GM18519 (cell line): ENCODE data around the gene ATG3.

Source experiments
- ATAC-seq: cut with Tn5 transposase; IDR thresholded peaks from one replicate; pipeline ENCODE4 v1.9.1; 2021; ENCODE audit warnings: mild to moderate bottlenecking, moderate library complexity; ENCODE audit not compliant: unreplicated experiment, low FRiP score

ATG3 gene

DNA sequence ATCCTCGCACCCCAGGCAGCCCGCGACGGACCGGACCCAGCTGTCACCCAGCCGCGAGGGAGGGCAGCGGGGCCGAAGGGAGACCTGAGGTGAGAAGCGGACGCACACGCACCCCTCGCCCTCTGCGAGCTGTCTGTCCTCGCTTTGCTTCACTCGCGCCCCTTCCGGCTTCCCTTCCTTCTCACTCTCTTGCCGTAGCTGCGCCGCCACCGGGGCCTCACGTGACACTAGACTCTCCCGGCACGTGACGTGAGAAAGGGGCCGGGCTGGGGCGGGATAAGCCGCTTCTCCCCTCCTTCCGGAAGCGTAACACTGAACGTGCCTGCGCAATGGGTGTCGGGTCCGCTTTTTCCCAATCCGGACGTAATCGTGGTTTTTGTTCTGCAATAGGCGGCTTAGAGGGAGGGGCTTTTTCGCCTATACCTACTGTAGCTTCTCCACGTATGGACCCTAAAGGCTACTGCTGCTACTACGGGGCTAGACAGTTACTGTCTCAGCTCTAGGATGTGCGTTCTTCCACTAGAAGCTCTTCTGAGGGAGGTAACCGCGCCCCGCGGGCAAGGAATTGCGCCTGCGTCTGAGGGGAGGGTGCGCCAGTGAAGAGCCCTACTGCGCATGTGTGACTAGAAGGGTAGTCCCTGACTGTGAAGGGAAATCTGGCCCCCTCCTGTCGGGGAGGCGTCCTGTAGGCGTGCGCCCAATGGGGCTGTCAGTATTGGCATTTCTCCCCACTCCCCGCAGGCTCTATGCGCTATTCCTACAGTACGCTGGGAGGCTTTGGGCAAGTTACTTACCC lies at the start of gene ATG3, which contains the start of gene SLC35A5:
ATG3 (minus strand) TSS at position 229 of the 796 bp plus-strand sequence. CDS start 434 bp downstream, outside the sequence.
SLC35A5 (plus strand) TSS at position 312 of the 796 bp plus-strand sequence. CDS start 1,359 bp downstream, outside the sequence.
- ATAC-seq = peak; percentile 69

GRCh38 chr3:112610121-112610520 lies 48.4 kb upstream of the ATG3 start:
- no peak for ATAC-seq

- ATAC-seq = no peak
These were observed 46.1 kb upstream of the ATG3 start for GRCh38 chr3:112607863-112608262.

DNA sequence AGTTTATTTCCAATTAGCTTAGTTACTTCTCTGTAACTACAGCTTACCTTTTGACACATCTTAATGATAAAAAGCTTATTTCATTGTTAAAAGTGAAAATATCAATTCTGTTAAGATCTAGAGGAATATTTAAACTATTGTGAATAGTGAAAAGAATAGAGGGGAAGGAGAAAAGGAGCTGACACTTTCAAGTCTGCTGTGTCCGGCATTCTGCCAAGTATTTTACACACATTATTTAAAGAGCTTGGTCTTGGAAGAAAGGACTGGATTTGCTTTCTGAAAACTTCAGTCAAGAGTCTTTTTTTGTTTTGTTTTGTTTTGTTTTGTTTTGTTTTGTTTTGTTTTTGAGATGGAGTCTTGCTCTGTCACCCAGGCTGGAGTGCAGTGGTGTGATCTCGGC lies 44.3 kb upstream of the ATG3 start:
- ATAC-seq = no peak

- no peak for ATAC-seq
These were observed 43.5 kb upstream of the ATG3 start for GRCh38 chr3:112605285-112605684.

DNA sequence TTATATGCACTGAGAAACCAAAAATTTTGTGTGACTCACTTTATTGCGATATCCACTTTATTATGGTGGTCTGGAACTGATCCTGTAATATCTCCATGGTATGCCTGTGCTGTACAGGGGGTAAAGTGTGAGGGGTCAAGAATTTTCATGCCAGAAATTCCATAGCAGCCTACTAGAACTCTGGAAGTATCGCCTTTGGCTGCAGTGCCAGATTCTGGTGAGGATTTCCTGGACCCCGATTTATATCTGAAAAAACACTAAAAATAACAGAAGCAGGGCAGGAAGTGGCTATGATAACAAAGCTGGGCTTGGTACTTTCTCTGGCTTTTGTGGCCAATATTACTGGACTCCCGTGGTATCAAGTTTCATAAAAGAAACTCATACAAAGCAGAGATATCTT lies 42.8 kb upstream of the ATG3 start:
- ATAC-seq = no peak

- ATAC-seq = peak; percentile 68
These were observed 40.6 kb upstream of the ATG3 start for GRCh38 chr3:112602217-112602838.

- ATAC-seq = no peak
These were observed 37.0 kb upstream of the ATG3 start for GRCh38 chr3:112598731-112599130.

DNA sequence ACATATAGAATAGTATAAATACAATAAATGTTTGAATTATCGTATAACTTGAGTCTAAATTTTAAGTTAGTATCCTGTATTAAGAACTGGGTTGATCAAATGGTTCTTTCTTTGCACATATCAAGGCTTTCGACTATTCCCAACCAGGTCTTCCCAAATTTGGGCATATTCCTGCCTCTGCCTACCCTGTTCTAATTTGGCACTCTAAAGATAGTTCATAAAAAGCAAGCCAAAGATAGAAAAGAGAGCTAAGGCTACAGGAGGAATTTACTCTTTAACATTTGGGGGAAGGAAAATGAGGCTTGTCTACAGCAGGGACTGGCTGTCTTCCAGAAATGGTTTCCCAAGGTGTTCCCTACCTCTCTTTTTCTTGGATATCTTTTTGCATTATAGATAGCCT lies 36.2 kb upstream of the ATG3 start:
- ATAC-seq = no peak

DNA sequence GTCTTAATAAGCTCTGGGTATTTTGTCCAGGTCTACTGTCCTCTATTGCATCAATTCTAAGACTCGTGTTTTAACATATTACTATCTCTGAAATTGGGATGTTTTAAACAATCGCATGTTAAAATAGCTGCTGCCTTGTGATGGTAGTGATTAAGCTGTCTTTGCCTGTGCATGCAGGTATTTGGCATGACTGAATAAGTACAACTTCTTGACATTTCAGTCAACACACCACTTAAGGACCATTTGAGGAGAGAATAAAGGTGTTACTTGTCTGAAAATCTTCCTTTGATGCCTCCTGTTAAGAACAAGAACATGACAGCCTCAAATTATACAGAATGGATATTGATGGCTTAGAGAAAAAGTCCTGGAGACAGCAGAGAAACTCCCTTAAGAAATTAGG lies 33.1 kb upstream of the ATG3 start:
- no peak for ATAC-seq

DNA sequence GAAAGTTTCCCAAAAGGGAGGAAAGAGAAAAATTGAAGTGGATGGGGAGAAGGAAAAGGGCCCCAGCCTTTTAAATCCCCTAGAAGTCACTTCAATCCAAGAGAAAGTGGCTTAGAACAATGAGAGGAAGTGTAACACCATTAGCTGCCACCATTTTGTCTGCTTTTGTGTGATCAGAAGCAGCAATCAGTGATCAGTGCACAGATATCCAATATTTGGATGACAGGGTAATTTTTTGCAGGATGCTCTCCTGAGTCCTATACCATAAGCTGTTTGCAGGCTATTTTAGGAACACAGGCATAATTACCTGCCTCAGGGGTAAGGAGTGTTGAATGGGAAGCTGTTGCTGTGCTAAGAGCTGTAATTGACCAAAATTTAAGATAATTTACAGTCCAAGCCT lies 31.5 kb upstream of the ATG3 start:
- no peak for ATAC-seq

DNA sequence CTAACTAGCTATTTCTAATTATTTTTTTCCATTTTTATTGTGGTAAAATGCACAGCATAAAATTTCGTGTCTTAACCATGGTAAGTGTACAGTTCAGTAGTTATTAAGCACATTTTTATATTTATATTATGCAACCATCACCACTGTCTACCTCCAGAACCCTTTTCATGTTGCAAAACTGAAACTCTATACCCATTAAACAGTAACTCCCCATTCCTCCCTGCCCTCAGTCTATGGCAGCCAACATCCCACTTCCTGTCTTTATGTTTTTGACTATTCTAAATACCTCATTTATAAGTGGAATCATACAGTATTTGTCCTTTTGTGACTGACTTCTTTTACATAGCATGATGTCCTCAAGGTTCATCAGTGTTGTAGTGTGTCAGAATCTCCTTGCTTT lies 25.6 kb upstream of the ATG3 start:
- ATAC-seq = no peak

GRCh38 chr3:112585782-112586181 lies 24.0 kb upstream of the ATG3 start:
- no peak for ATAC-seq

DNA sequence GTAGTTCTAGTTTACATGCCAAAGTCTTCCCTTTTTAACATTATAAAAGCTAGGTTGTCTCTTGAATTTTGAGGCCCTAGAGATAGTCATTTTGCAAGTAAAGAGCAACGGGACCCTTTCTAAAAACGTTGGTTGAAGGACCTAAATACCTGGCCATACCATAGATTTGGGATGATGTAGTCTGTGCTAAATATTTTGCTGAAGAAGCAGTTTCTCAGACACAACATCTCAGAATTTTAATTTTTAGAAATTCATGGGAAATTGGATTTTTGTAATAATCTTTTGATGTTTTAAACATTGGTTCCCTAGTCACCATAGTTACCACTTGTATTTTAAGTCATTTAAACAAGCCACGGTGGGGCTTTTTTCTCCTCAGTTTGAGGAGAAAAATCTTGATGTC lies 21.3 kb upstream of the ATG3 start:
- no peak for ATAC-seq

DNA sequence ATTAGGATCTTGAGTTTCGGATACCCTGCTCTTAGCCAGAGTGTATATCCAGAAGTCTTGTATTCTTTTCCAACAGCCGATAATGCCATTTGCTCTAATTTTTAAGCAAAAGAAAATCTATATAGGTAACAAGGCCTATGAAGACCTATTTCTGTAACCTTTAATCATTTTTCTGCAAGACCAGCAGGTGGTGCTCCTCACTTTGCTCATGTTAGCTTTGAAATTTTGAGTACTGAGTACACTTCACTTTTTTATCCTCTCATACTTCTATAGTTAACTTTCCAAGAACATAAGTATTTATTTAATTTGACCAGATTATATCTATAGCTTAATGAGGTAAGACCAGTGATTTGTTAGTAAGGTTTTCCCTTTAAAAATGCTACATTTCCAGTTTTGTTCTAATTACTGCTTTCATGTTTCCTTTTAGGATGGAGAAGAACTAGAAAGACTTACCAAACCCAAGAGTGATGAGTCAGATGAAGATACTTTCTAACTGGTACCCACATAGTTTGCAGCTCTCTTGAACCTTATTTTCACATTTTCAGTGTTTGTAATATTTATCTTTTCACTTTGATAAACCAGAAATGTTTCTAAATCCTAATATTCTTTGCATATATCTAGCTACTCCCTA lies 20.6 kb upstream of the ATG3 start:
- ATAC-seq = no peak

DNA sequence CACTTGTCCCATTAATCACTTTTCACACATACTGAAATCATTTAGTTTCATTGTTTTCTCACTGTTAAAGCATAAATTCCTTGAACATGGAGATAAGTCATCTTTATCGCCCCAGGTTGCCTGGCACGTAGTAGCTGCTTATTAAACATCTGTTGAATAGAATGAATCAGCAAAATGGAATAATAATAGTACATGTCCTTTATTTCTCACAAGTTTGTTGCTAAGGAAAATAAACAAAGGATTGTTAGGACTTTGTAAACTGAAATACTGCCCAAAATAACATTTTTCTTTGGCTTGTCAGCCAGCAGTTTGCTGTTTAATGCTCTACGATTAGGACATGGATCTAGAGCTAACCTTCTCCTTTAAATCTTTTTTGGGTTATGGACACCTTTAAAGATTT lies 17.9 kb upstream of the ATG3 start:
- no peak for ATAC-seq

DNA sequence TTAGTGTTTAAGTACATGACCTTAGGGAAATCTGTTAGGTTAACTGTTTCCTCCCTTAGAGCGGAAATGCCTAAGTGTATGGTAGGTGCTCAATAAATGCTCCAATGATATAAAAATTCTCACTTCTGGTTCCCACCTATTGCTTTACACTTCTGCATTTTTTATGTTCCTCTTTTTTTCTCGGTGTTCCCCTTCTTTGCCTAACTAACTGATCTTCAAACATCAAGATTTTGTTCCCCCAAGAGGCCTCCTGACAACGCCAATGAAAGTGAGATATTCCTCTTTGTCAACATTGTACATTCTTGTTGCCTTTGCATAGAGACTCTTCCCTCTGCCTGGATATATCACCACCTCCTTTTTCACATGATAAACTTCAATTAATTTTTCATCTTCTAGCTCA lies 17.5 kb upstream of the ATG3 start:
- no peak for ATAC-seq

GRCh38 chr3:112572701-112573100 lies 10.9 kb upstream of the ATG3 start:
- ATAC-seq = no peak

GRCh38 chr3:112569265-112569664 lies 7.5 kb upstream of the ATG3 start:
- ATAC-seq = no peak

DNA sequence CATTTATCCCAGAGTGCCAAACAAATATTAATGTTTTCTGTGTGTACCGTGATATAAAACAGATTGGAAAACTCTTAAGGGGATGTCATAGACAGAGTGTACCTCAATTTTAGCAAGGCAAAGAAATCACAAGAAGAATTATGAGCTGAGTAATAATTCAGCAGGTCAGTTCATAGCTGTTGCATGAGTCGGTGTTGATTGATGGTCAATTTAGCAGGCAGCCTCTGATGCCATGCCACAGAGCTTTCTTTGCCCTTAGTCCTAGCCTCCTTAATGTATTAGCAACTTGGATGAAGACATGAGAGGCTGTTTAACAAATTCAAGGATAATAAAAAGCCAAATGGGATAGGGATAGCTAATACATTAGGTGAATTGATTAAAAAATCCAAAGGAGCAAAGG lies 6.9 kb upstream of the ATG3 start:
- no peak for ATAC-seq

GRCh38 chr3:112564940-112565305 lies 3.2 kb upstream of the ATG3 start:
- no peak for ATAC-seq
